ENCODE data around the gene CDK11A.
A peak's percentile ranks its signal among the peaks of the same experiment; 100 is the strongest.

The CDK11A gene

DNA sequence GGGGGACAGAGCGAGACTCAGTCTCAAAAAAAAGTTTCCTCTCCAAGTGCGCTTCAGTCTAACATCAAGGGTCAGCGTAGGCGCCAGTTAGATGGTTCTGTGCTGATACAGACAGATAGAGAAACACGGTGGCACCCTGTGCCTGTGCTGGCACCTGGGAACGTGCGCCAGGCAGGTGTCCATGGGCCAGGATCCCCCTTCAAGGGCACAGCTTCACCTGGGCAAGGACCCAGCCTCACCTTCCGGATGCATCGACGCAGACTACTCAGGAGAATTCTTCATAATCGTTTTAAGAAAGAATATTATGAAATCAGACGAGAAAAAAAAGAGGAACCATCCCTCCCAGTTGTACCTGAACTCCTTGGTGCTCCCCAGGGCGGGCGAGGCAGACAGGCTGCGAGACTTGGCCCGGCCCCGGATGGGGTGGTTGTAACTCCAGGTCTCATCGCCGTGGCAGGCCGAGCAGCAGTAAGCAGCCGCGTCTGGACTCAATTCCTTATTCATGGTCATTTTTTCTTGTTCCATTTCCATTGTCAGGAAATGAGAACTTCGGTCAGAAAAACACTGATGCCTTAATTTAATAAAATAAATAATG is 40.8 kb upstream of the CDK11A start:
- no peak for DNase-seq
- Histone ChIP-seq H3K27me3 (no peaks in the 10 kb centered on the region), H3K36me3 (peaks cover 50 to 68% (median 65%) of the 10 kb centered on the region in 3 donors), H3K4me3 (no peak overlapping the region), H3K27ac (no peak overlapping the region), H3K9me3 (no peaks in the 10 kb centered on the region), H3K4me1 (peaks cover 0 to 7% (median 0%) of the 10 kb centered on the region in 4 donors)
- no peak for TF ChIP-seq CTCF (IDR thresholded peaks at IDR 0.05)
- intact Hi-C loops (cut with DNase I; ENCODE audit: low total_unique reads), result no loop called here

DNA sequence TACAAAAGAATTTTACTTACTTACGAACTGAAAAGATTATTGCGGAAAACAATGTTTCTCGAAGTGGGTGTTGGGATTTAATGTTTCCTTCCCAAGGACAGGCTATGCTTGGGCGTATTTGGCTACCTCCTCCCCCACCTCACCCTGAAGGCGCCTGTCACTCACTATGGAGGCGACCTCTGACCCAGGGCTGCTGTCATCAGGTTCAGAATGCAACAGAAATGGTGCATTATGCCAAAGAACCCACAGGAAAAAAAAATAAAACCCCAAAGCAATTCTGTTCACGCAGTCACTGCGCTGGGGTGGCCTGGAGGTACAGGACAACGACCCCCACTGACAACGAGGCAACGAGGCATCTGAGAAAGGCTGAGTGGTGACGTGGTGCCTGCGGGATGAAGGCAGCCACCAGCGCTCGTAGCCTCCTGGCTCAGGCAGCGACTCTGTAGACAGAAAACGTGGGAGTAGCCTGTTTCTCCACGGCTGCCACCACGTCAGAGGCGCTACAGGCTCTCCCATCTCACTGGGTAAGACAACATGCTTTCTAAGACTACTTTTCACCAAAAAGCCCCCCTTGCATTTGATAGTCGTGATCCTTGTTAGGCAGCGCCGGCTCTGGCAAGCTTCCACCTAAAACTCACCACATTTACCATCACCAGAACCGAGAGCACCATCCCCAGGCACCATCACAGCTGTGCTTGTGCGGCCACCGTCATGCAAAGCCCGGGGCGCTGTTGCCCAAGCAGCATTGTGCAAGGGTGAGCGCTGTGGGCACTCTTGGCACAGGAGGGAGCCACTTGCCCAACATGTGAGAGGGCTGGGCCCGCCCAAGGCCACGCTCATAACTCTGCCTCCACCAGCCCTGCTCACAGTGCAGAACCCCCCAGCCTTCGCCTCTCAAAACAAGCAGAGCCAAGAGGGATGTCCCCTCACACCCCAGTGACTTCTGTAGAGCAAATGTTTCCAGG is 39.8 kb upstream of the CDK11A start:
- DNase-seq, result peak in 1 of 2 donors; percentile 50
- H3K27ac ChIP-seq, result no peak overlapping the region

GRCh38 chr1:1761504-1762376 is 37.6 kb upstream of the CDK11A start:
- no peaks in the 10 kb centered on the region for H3K27me3 ChIP-seq
- no peak overlapping the region for H3K4me3 ChIP-seq
- peaks cover 0 to 26% (median 0%) of the 10 kb centered on the region in 4 donors for H3K4me1 ChIP-seq
- peaks cover 67 to 90% (median 83%) of the 10 kb centered on the region in 3 donors for H3K36me3 ChIP-seq
- no peak overlapping the region for H3K27ac ChIP-seq
- no peak for DNase-seq
- intact Hi-C loops (cut with DNase I; ENCODE audit: low total_unique reads), result no loop called here
- no peaks in the 10 kb centered on the region for H3K9me3 ChIP-seq
- no peak for TF ChIP-seq CTCF (IDR thresholded peaks at IDR 0.05)

More for the DNA sequence above, 39.8 kb upstream of the CDK11A start:
- TF ChIP-seq CTCF (IDR thresholded peaks at IDR 0.05), result no peak
- Histone ChIP-seq H3K27me3 (no peaks in the 10 kb centered on the region), H3K4me3 (no peak overlapping the region), H3K9me3 (no peaks in the 10 kb centered on the region), H3K4me1 (peaks cover 0 to 15% (median 0%) of the 10 kb centered on the region in 4 donors), H3K36me3 (peaks cover 56 to 75% (median 72%) of the 10 kb centered on the region in 3 donors)
- intact Hi-C loops (cut with DNase I; ENCODE audit: low total_unique reads), result no loop called here

DNA sequence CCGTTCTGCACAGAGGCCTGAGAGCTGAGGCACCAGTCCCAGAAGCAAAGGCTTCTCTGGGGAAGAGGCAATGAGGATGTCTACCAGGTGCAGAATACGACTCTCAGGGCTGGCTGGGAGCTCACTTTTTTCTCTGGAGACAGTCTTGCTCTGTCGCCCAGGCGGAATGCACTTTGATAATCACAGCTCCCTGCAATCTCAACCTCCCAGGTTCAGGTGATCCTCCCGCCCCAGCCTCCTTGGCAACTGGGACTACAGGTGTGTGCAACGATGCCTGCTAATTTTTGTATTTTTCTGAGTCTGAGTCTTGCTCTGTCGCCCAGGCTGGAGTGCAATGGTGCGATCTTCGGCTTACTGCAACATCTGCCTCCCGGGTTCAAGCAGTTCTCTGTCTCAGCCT is 36.6 kb upstream of the CDK11A start:
- TF ChIP-seq CTCF (IDR thresholded peaks at IDR 0.05), result no peak
- DNase-seq, result no peak
- H3K4me3 ChIP-seq, result no peak overlapping the region
- H3K36me3 ChIP-seq, result peaks cover 75 to 98% (median 94%) of the 10 kb centered on the region in 3 donors
- no peaks in the 10 kb centered on the region for H3K9me3 ChIP-seq
- H3K27me3 ChIP-seq, result no peaks in the 10 kb centered on the region
- intact Hi-C loops (cut with DNase I; ENCODE audit: low total_unique reads), result no loop called here
- no peak overlapping the region for H3K27ac ChIP-seq
- H3K4me1 ChIP-seq, result peaks cover 0 to 26% (median 0%) of the 10 kb centered on the region in 4 donors

DNA sequence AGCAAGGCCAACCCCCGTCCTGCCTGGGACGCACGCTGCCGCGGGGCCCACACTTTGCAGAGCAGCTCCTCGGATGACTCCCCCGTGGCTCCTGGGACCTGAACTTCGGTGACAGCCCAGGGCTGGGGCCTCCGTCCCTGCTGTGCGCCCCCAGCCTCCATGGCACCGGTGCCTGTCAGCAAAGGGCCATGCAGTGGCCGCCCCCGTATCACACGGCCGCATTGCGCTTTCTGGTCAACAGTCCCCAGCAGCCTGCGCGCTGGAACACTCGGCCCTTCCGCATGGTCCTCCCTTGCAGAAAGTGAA is 36.1 kb upstream of the CDK11A start:
- Histone ChIP-seq H3K4me3 (no peak overlapping the region), H3K27ac (no peak overlapping the region), H3K4me1 (peaks cover 0 to 26% (median 0%) of the 10 kb centered on the region in 4 donors), H3K36me3 (peaks cover 78 to 98% (median 98%) of the 10 kb centered on the region in 3 donors), H3K9me3 (no peaks in the 10 kb centered on the region), H3K27me3 (no peaks in the 10 kb centered on the region)
- no peak for DNase-seq
- TF ChIP-seq CTCF (IDR thresholded peaks at IDR 0.05), result no peak
- intact Hi-C loops (cut with DNase I; ENCODE audit: low total_unique reads), result no loop called here

Data from tibial artery (tissue), 4 donors.